Pulmonary artery endothelial cell (primary cell): ENCODE data around the gene RNF148. TPM values are rescaled to one million over a fixed set of nuclear protein-coding genes. Genes with fewer than 3 reads are reported as not detected.

Experiments
- total RNA-seq: library from RNA; depleted of rRNA; stranded (reverse); fragments of >200 nt; gene quantifications from 2 replicates; pipeline ENCODE4 v1.2.3, GENCODE V29; 2014

The RNF148 gene
- total RNA-seq, 1 donor from 2014 or later: 0.86 TPM

Other genes with a start within 250 kb of the RNF148 start
- 0.59 and 1.1 TPM in 2 replicates for gene RNF133, start 3.8 kb downstream of the RNF148 start, total RNA-seq
- gene CADPS2, start 183.5 kb upstream of the RNF148 start, total RNA-seq: 74.0 and 115 TPM in 2 replicates